Liver (tissue), 9 donors: ENCODE measurements around the gene C16orf78. TPM values are rescaled to one million over a fixed set of nuclear protein-coding genes. Genes with fewer than 3 reads are reported as not detected.

Experiments
- DNase-seq: peaks from one replicate; pipeline ENCODE4 v3.0.0-alpha.2; 2017; ENCODE audit warnings: low spot score
- H3K27ac ChIP-seq, 2 donors: one replicate each; pipeline ENCODE4 v1.7.0; 2013; ENCODE audit warnings: inconsistent platforms in 2 of 2, low read length in 2 of 2, control low read depth in 1 of 2, low read depth in 1 of 2, mild to moderate bottlenecking in 1 of 2
- H3K27me3 ChIP-seq, 4 donors: one replicate each; pipeline versions ENCODE4 v1.6.1 to v1.7.0; 2013; ENCODE audit warnings: low read length in 3 of 4, inconsistent platforms in 1 of 4, mild to moderate bottlenecking in 1 of 4, moderate library complexity in 1 of 4; ENCODE audit not compliant: control insufficient read depth in 4 of 4, insufficient read depth in 4 of 4
- H3K36me3 ChIP-seq, 4 donors: one replicate each; pipeline versions ENCODE4 v1.6.1 to v1.7.0; 2013; ENCODE audit warnings: low read length in 3 of 4, mild to moderate bottlenecking in 3 of 4, low read depth in 1 of 4, moderate library complexity in 1 of 4; ENCODE audit not compliant: control insufficient read depth in 4 of 4, insufficient read depth in 3 of 4
- H3K4me1 ChIP-seq, 4 donors: one replicate each; pipeline versions ENCODE4 v1.6.1 to v1.7.0; 2013; ENCODE audit warnings: low read length in 3 of 4, mild to moderate bottlenecking in 3 of 4, moderate library complexity in 1 of 4; ENCODE audit not compliant: control insufficient read depth in 4 of 4, insufficient read depth in 4 of 4
- H3K4me3 ChIP-seq, 3 donors: one replicate each; pipeline versions ENCODE4 v1.6.1 to v1.7.0; 2013; ENCODE audit warnings: low read length in 3 of 3, control low read depth in 1 of 3, low read depth in 1 of 3, mild to moderate bottlenecking in 1 of 3
- H3K9ac ChIP-seq, 2 donors: one replicate each; pipeline ENCODE4 v1.7.0; 2013; ENCODE audit warnings: low read length in 2 of 2, mild to moderate bottlenecking in 2 of 2, moderate library complexity in 2 of 2, control low read depth in 1 of 2, low read depth in 1 of 2
- H3K9me3 ChIP-seq, 4 donors: one replicate each; pipeline versions ENCODE4 v1.6.1 to v1.7.0; 2013; ENCODE audit warnings: low read length in 3 of 4; ENCODE audit not compliant: control insufficient read depth in 4 of 4
- ATF3 ChIP-seq: IDR thresholded peaks from 2 replicates; pipeline ENCODE4 v1.6.1; 2016; ENCODE audit warnings: antibody characterized with exemption
- CTCF ChIP-seq: fragments of 150-350 bp; IDR thresholded peaks from 2 replicates; pipeline ENCODE4 v1.5.1; 2017; ENCODE audit warnings: improper control_type of control experiment, low read depth, low read length; ENCODE audit not compliant: missing input control
- EGR1 ChIP-seq, 2 donors: IDR thresholded peaks; 2 replicates each; pipeline ENCODE4 v1.6.1; 2016 to 2018; ENCODE audit warnings: antibody characterized with exemption in 2 of 2, low read depth in 2 of 2
- FOXA1 ChIP-seq: IDR thresholded peaks from 2 replicates; pipeline ENCODE4 v1.6.1; 2016; ENCODE audit warnings: antibody characterized with exemption
- FOXA2 ChIP-seq: IDR thresholded peaks from 2 replicates; pipeline ENCODE4 v1.6.1; 2016; ENCODE audit warnings: antibody characterized with exemption
- GABPA ChIP-seq, 2 donors: IDR thresholded peaks in 1 of 2; conservative IDR thresholded peaks in 1 of 2; 2 replicates each; pipeline ENCODE4 v1.6.1; 2016; ENCODE audit warnings: antibody characterized with exemption in 2 of 2, mild to moderate bottlenecking in 1 of 2, moderate library complexity in 1 of 2
- HNF4A ChIP-seq, 2 donors: conservative IDR thresholded peaks; 2 replicates each; pipeline ENCODE4 v1.6.1; 2016; ENCODE audit warnings: antibody characterized with exemption in 2 of 2, mild to moderate bottlenecking in 2 of 2
- HNF4G ChIP-seq: IDR thresholded peaks from 2 replicates; pipeline ENCODE4 v1.6.1; 2016; ENCODE audit warnings: antibody characterized with exemption
- JUND ChIP-seq, 2 donors: IDR thresholded peaks; 2 replicates each; pipeline ENCODE4 v1.6.1; 2016; ENCODE audit warnings: antibody characterized with exemption in 2 of 2
- MAX ChIP-seq: IDR thresholded peaks from 2 replicates; pipeline ENCODE4 v1.6.1; 2016; ENCODE audit warnings: antibody characterized with exemption
- NR2F2 ChIP-seq: IDR thresholded peaks from 2 replicates; pipeline ENCODE4 v1.6.1; 2016; ENCODE audit warnings: antibody characterized with exemption
- RAD21 ChIP-seq, 2 donors: IDR thresholded peaks; 2 replicates each; pipeline ENCODE4 v1.6.1; 2016; ENCODE audit warnings: antibody characterized with exemption in 2 of 2, mild to moderate bottlenecking in 2 of 2
- REST ChIP-seq: IDR thresholded peaks from 2 replicates; pipeline ENCODE4 v1.6.1; 2016; ENCODE audit warnings: antibody characterized with exemption, mild to moderate bottlenecking
- RXRA ChIP-seq, 2 donors: IDR thresholded peaks; 2 replicates each; pipeline ENCODE4 v1.6.1; 2017 to 2018; ENCODE audit warnings: antibody characterized with exemption in 2 of 2, mild to moderate bottlenecking in 1 of 2
- SP1 ChIP-seq: IDR thresholded peaks from 2 replicates; pipeline ENCODE4 v1.6.1; 2018; ENCODE audit warnings: antibody characterized with exemption, mild to moderate bottlenecking
- TAF1 ChIP-seq: conservative IDR thresholded peaks from 2 replicates; pipeline ENCODE4 v1.6.1; 2016; ENCODE audit warnings: antibody characterized with exemption, mild to moderate bottlenecking
- YY1 ChIP-seq: IDR thresholded peaks from 2 replicates; pipeline ENCODE4 v1.6.1; 2016; ENCODE audit warnings: antibody characterized with exemption, mild to moderate bottlenecking
- ZBTB33 ChIP-seq: IDR thresholded peaks from 2 replicates; pipeline ENCODE4 v1.6.1; 2016; ENCODE audit warnings: antibody characterized with exemption
- WGBS: extraction: QIAGEN DNeasy Blood & Tissue Kit; methylation state at CpG from one replicate; pipeline ENCODE4 v1.1.7; 2013; 5-methylcytosine and 5-hydroxymethylcytosine counted together
- polyA plus RNA-seq, 2 donors: library from polyadenylated mRNA; stranded (reverse) in 1 of 2; unstranded in 1 of 2; fragments of 200-250 nt in 1 of 2; fragments of >200 nt in 1 of 2; fragmentation: Nextera tagmentation in 1 of 2; extraction: Ambion mirVana in 1 of 2; gene quantifications; one replicate each; pipeline versions ENCODE4 v1.2.1 to v1.2.3, GENCODE V29; 2013 to 2015
- total RNA-seq, 2 donors: library from RNA; depleted of rRNA; stranded (reverse); fragments of >200 nt; gene quantifications; one replicate each; pipeline ENCODE4 v1.2.3, GENCODE V29; 2014
- donor health status: healthy.
- donor health status: healthy.
- donor health status: healthy.
- donor health status: healthy.
- donor health status: healthy.

Gene C16orf78
- total and polyA plus RNA-seq, 4 donors: not detected

GRCh38 chr16:49414671-49415070, 41.1 kb downstream of the C16orf78 start:
- no peak overlapping the region for H3K9ac ChIP-seq
- H3K27ac ChIP-seq: no peak overlapping the region
- H3K4me3 ChIP-seq: no peak overlapping the region
- H3K27me3 ChIP-seq: no peaks in the 10 kb centered on the region
- TF ChIP-seq NR2F2 (no peak), HNF4G (no peak), FOXA1 (no peak), EGR1 (IDR thresholded peaks at IDR 0.05; ENCODE audit: low read depth in 2 of 2) (no peak), HNF4A (conservative IDR thresholded peaks at IDR 0.05) (no peak), YY1 (no peak), MAX (no peak), GABPA (IDR thresholded peaks at IDR 0.05 in 1 of 2, conservative IDR thresholded peaks at IDR 0.05 in 1 of 2) (no peak), JUND (IDR thresholded peaks at IDR 0.05) (no peak)
- H3K9me3 ChIP-seq: no peaks in the 10 kb centered on the region
- 92% methylated on average over 15 of the region's 15 CpGs for WGBS
- DNase-seq: no peak
- no peaks in the 10 kb centered on the region for H3K36me3 ChIP-seq
- no peaks in the 10 kb centered on the region for H3K4me1 ChIP-seq

- H3K4me1 ChIP-seq: no peaks in the 10 kb centered on the region
- 82% methylated on average over 10 of the region's 10 CpGs for WGBS
- no peaks in the 10 kb centered on the region for H3K36me3 ChIP-seq
- no peak for DNase-seq
- no peaks in the 10 kb centered on the region for H3K27me3 ChIP-seq
- no peaks in the 10 kb centered on the region for H3K9me3 ChIP-seq
- H3K27ac ChIP-seq: no peak overlapping the region
- TF ChIP-seq FOXA2: no peak
- TF ChIP-seq NR2F2: no peak
- TF ChIP-seq FOXA1: no peak
- no peak for TF ChIP-seq EGR1 (IDR thresholded peaks at IDR 0.05; ENCODE audit: low read depth in 2 of 2)
- no peak for TF ChIP-seq CTCF
- TF ChIP-seq ATF3: no peak
- TF ChIP-seq RAD21 (IDR thresholded peaks at IDR 0.05): no peak
- no peak for TF ChIP-seq TAF1
- TF ChIP-seq ZBTB33: no peak
- no peak for TF ChIP-seq REST
- TF ChIP-seq HNF4G: no peak
- TF ChIP-seq JUND (IDR thresholded peaks at IDR 0.05): no peak
- no peak for TF ChIP-seq RXRA (IDR thresholded peaks at IDR 0.05)
- TF ChIP-seq SP1: no peak
- no peak for TF ChIP-seq YY1
- no peak for TF ChIP-seq MAX
- TF ChIP-seq HNF4A (conservative IDR thresholded peaks at IDR 0.05): no peak
- no peak overlapping the region for H3K9ac ChIP-seq
- no peak overlapping the region for H3K4me3 ChIP-seq
Measured at GRCh38 chr16:49415083-49415482, 41.5 kb downstream of the C16orf78 start.
